CD4-positive, alpha-beta T cell treated with Interleukin-4 for 4 hours (primary cell): ENCODE data around the gene AFF3.
"Not testable (repeated sequence)": the region's sequence is repeated elsewhere in the genome, so short reads cannot be mapped to it uniquely, and the experiment has no call there.

Experiments used
- DNase-seq: peaks from one replicate; pipeline ENCODE4 v3.0.0-alpha.2; 2020

AFF3 gene

GRCh38 chr2:99689145-99689742 is 453.1 kb downstream of the AFF3 start:
- no peak for DNase-seq

GRCh38 chr2:99688699-99689098 is 453.7 kb downstream of the AFF3 start:
- DNase-seq, result no peak

- no peak for DNase-seq
Observed at GRCh38 chr2:99682275-99683060, 459.9 kb downstream of the AFF3 start.

- DNase-seq, result no peak
Observed at GRCh38 chr2:99680946-99681345, 461.4 kb downstream of the AFF3 start.

- no peak for DNase-seq
Observed at GRCh38 chr2:99679518-99679917, 462.9 kb downstream of the AFF3 start.

GRCh38 chr2:99678625-99679024 is 463.8 kb downstream of the AFF3 start:
- no peak for DNase-seq

GRCh38 chr2:99677814-99678213 is 464.6 kb downstream of the AFF3 start:
- DNase-seq, result no peak

- no peak for DNase-seq
Observed at GRCh38 chr2:99675130-99675661, 467.2 kb downstream of the AFF3 start.

- DNase-seq, result no peak
Observed at GRCh38 chr2:99674090-99674489, 468.3 kb downstream of the AFF3 start.

GRCh38 chr2:99672766-99673350 is 469.5 kb downstream of the AFF3 start:
- no peak for DNase-seq

GRCh38 chr2:99670768-99671734 is 471.3 kb downstream of the AFF3 start:
- DNase-seq, result no peak

GRCh38 chr2:99666256-99666655 is 476.1 kb downstream of the AFF3 start:
- no peak for DNase-seq

- no peak for DNase-seq
Observed at GRCh38 chr2:99663641-99664040, 478.7 kb downstream of the AFF3 start.

GRCh38 chr2:99662761-99663341 is 479.5 kb downstream of the AFF3 start:
- DNase-seq, result no peak

- DNase-seq, result not testable (repeated sequence)
Observed at GRCh38 chr2:99661761-99662160, 480.6 kb downstream of the AFF3 start.

- DNase-seq, result no peak
Observed at GRCh38 chr2:99660616-99661406, 481.6 kb downstream of the AFF3 start.

- no peak for DNase-seq
Observed at GRCh38 chr2:99659874-99660273, 482.5 kb downstream of the AFF3 start.

GRCh38 chr2:99657691-99658258 is 484.6 kb downstream of the AFF3 start:
- no peak for DNase-seq

GRCh38 chr2:99656994-99657393 is 485.4 kb downstream of the AFF3 start:
- no peak for DNase-seq

- DNase-seq, result no peak
Observed at GRCh38 chr2:99653433-99653832, 489.0 kb downstream of the AFF3 start.

GRCh38 chr2:99652862-99653261 is 489.5 kb downstream of the AFF3 start:
- no peak for DNase-seq
